Fibroblast of the aortic adventitia (primary cell): ENCODE data around the gene STXBP5. TPM values are rescaled to one million over a fixed set of nuclear protein-coding genes. Genes with fewer than 3 reads are reported as not detected.

ENCODE experiments used
- DNase-seq: peaks from one replicate; pipeline ENCODE4 v3.0.0-alpha.2; 2010; ENCODE audit warnings: low read depth
- H3K4me3 ChIP-seq: 2 replicates; pipeline ENCODE4 v1.5.1; 2011; ENCODE audit warnings: low read depth, mild to moderate bottlenecking, control low read depth, low read length, moderate library complexity
- CTCF ChIP-seq: IDR thresholded peaks from 2 replicates; pipeline ENCODE4 v1.5.1; 2011; ENCODE audit warnings: mild to moderate bottlenecking, low read length, control low read depth, inconsistent platforms; ENCODE audit not compliant: insufficient read depth
- total RNA-seq: library from RNA; depleted of rRNA; stranded (reverse); fragments of >200 nt; gene quantifications from 2 replicates; pipeline ENCODE4 v1.2.3, GENCODE V29; 2012; ENCODE audit warnings: low replicate concordance

The STXBP5 gene
- total RNA-seq, 1 donor: 65.2 TPM

- DNase-seq: no peak
- TF ChIP-seq CTCF: no peak
- H3K4me3 ChIP-seq: no peak overlapping the region
These were observed 117.0 kb downstream of the STXBP5 start for GRCh38 chr6:147321260-147321659.

- TF ChIP-seq CTCF: no peak
- H3K4me3 ChIP-seq: no peak overlapping the region
- peak; percentile 9 for DNase-seq
These were observed 118.3 kb downstream of the STXBP5 start for GRCh38 chr6:147322299-147323162.

- no peak overlapping the region for H3K4me3 ChIP-seq
- no peak for TF ChIP-seq CTCF
- no peak for DNase-seq
These were observed 121.3 kb downstream of the STXBP5 start for GRCh38 chr6:147325557-147325956.

- no peak overlapping the region for H3K4me3 ChIP-seq
- no peak for TF ChIP-seq CTCF
- no peak for DNase-seq
These were observed 127.2 kb downstream of the STXBP5 start for GRCh38 chr6:147331401-147331800.

GRCh38 chr6:147337921-147338320, 133.7 kb downstream of the STXBP5 start:
- DNase-seq: no peak
- TF ChIP-seq CTCF: no peak
- H3K4me3 ChIP-seq: no peak overlapping the region

- TF ChIP-seq CTCF: no peak
- no peak for DNase-seq
- no peak overlapping the region for H3K4me3 ChIP-seq
These were observed 137.3 kb downstream of the STXBP5 start for GRCh38 chr6:147341486-147341885.
